Sigmoid colon (tissue), 7 donors: ENCODE results near the gene RGS14. TPM values are rescaled to one million over a fixed set of nuclear protein-coding genes. Genes with fewer than 3 reads are reported as not detected.
"Not testable (repeated sequence)": the region's sequence is repeated elsewhere in the genome, so short reads cannot be mapped to it uniquely, and the experiment has no call there.

ENCODE experiments used
- DNase-seq: peaks from one replicate; pipeline ENCODE4 v3.0.0-alpha.2; 2019
- H3K27ac ChIP-seq, 4 donors: fragments of 200-600 bp; sonication (generic); one replicate each; pipeline ENCODE4 v1.5.1; 2016 to 2019; ENCODE audit warnings: mild to moderate bottlenecking in 1 of 4
- H3K27me3 ChIP-seq, 3 donors: fragments of 200-600 bp; sonication (generic); one replicate each; pipeline ENCODE4 v1.5.1; 2019; ENCODE audit warnings: mild to moderate bottlenecking in 1 of 3
- H3K36me3 ChIP-seq, 4 donors: fragments of 200-600 bp; sonication (generic); one replicate each; pipeline ENCODE4 v1.5.1; 2016 to 2019
- H3K4me1 ChIP-seq, 4 donors: fragments of 200-600 bp; sonication (generic); one replicate each; pipeline ENCODE4 v1.5.1; 2017 to 2019
- H3K4me3 ChIP-seq, 4 donors: fragments of 200-600 bp; sonication (generic); one replicate each; pipeline ENCODE4 v1.5.1; 2017 to 2019; ENCODE audit warnings: mild to moderate bottlenecking in 2 of 4, moderate library complexity in 1 of 4
- H3K9me3 ChIP-seq, 4 donors: fragments of 200-600 bp in 3 of 4; sonication (generic) in 3 of 4; one replicate each; pipeline versions ENCODE4 v1.5.1 to v1.6.1; 2013 to 2019
- CTCF ChIP-seq, 4 experiments: fragments of 450-650 bp in 3 of 4; fragments of 200-600 bp in 1 of 4; IDR thresholded peaks; one replicate each; pipeline ENCODE4 v1.5.1; 2016 to 2019; ENCODE audit warnings: antibody characterized with exemption in 4 of 4, mild to moderate bottlenecking in 3 of 4, moderate library complexity in 2 of 4
- EP300 ChIP-seq, 4 donors: sonication (generic); formaldehyde crosslinking; IDR thresholded peaks; one replicate each; pipeline ENCODE4 v1.6.1; 2017; ENCODE audit warnings: antibody characterized with exemption in 4 of 4
- POLR2A ChIP-seq, 2 donors: fragments of 450-650 bp; IDR thresholded peaks; one replicate each; pipeline ENCODE4 v1.6.1; 2016; ENCODE audit warnings: antibody characterized with exemption in 2 of 2, mild to moderate bottlenecking in 2 of 2, moderate library complexity in 2 of 2
- POLR2AphosphoS5 ChIP-seq, 4 donors: sonication (generic); formaldehyde crosslinking; IDR thresholded peaks; one replicate each; pipeline ENCODE4 v1.6.1; 2017; ENCODE audit warnings: antibody characterized with exemption in 4 of 4
- WGBS, 2 donors: extraction: QIAGEN DNeasy Blood & Tissue Kit; methylation state at CpG; one replicate each; pipeline ENCODE4 v1.1.7; 2013; 5-methylcytosine and 5-hydroxymethylcytosine counted together
- intact Hi-C: fragments of 100-400 bp; cut with DNase I; formaldehyde crosslinking; loops from one replicate; pipeline ENCODE4 v1.15.1; 2023
- polyA plus RNA-seq, 3 donors: library from polyadenylated mRNA; stranded (reverse); fragments of 200-250 nt; gene quantifications; one replicate each; pipeline ENCODE4 v1.2.3, GENCODE V29; 2013
- total RNA-seq, 4 donors: library from RNA; depleted of rRNA; stranded (reverse); fragments of >200 nt; gene quantifications; one replicate each; pipeline ENCODE4 v1.1.0, GENCODE V29; 2016
- donor health status: healthy with polysubstance abuse.
- donor health status: Bipolar disorder and iron deficiency.
- donor health status: healthy.

The RGS14 gene
- total and polyA plus RNA-seq, 7 donors: 9.6 to 26.6 (median 16.2) TPM

DNA sequence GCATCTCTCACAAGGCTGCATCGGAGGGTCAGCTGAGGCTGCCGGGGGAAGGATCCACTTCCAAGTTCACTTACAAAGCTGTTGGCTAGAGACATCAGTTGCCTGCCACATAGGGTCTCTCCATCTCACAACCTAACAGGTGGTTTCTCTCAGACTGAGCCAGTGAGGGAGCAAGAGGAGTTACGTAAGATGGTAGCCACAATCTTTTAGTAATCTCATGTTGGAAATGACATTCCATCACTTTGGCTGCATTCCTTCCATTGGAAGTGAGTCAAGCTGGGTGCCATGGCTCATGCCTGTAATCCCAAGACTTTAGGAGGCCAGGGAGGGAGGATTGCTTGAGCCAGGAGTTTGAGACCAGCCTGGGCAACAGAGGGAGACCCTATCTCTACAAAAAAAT is 61.3 kb downstream of the RGS14 start:
- Histone ChIP-seq H3K4me3 (no peak overlapping the region), H3K27ac (no peak overlapping the region), H3K4me1 (peaks cover 0 to 6% (median 0%) of the 10 kb centered on the region in 4 donors), H3K9me3 (no peaks in the 10 kb centered on the region), H3K27me3 (no peaks in the 10 kb centered on the region), H3K36me3 (no peaks in the 10 kb centered on the region)
- no peak for DNase-seq
- intact Hi-C loops: no loop called here
- TF ChIP-seq EP300 (IDR thresholded peaks at IDR 0.05) (no peak), CTCF (IDR thresholded peaks at IDR 0.05) (no peak), POLR2AphosphoS5 (IDR thresholded peaks at IDR 0.05) (no peak), POLR2A (IDR thresholded peaks at IDR 0.05) (no peak)
- 86 to 93% methylated on average over 3 of the region's 3 CpGs for WGBS, 2 donors

GRCh38 chr5:177420472-177420871 is 62.7 kb downstream of the RGS14 start:
- H3K9me3 ChIP-seq, H3K4me3 ChIP-seq, intact Hi-C loops, H3K36me3 ChIP-seq, DNase-seq, H3K27me3 ChIP-seq, H3K27ac ChIP-seq, H3K4me1 ChIP-seq: not testable (repeated sequence)
- WGBS, 2 donors: 29 to 73% methylated on average over 7 of the region's 7 CpGs

DNA sequence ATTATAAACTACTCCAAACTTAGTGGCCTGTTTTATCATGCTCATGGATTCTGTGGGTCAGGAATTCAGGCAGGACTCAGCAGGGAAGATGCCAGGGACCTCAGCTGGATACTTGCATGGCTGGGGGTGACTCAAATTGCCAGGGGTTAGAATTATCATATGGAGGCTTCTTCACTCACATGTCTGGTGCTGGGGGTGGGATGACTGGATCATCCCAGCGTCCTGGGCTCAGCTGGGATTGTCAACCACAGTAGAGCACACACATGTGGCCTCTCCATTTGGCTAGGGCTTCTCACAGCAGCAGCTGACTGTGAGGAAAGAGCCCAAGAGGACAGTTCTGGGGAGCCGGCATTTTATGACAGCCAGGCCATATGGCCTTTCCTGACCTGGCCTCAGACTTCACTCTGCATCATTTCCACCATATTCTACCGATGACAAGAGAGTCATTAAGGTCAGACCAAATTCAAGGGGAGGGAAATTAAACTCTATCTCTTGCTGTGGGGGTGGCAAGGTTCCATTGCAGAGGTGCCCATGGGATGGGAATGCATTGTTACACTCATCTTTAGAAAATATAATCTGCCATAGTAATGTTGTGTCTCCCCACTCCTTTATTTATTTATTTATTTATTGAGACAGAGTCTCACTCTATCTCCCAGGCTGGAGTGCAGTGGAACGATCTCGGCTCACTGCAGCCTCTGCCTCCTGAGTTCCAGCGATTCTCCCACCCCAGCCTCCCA is 63.5 kb downstream of the RGS14 start:
- intact Hi-C loops: no loop called here
- H3K4me3 ChIP-seq: no peak overlapping the region
- no peak for DNase-seq
- TF ChIP-seq POLR2A (IDR thresholded peaks at IDR 0.05) (no peak), POLR2AphosphoS5 (IDR thresholded peaks at IDR 0.05) (no peak), CTCF (IDR thresholded peaks at IDR 0.05) (no peak), EP300 (IDR thresholded peaks at IDR 0.05) (no peak)
- peaks cover 0 to 14% (median 8%) of the 10 kb centered on the region in 4 donors for H3K4me1 ChIP-seq
- H3K27ac ChIP-seq: no peak overlapping the region
- no peaks in the 10 kb centered on the region for H3K36me3 ChIP-seq
- no peaks in the 10 kb centered on the region for H3K27me3 ChIP-seq
- 84 to 91% methylated on average over 6 of the region's 6 CpGs for WGBS, 2 donors
- H3K9me3 ChIP-seq: no peaks in the 10 kb centered on the region

Other genes with a start within 250 kb of the RGS14 start
- 10 to 100 TPM; 34.6 to 41.5 (median 36.5) TPM for gene NSD1, start 224.2 kb upstream of the RGS14 start, total RNA-seq
- 10 to 100 TPM in 1 of 3 donors, 1 to 10 TPM in 2; 3.0 to 21.1 (median 5.8) TPM for gene NSD1, start 224.2 kb upstream of the RGS14 start, polyA plus RNA-seq
- gene RAB24, start 54.2 kb upstream of the RGS14 start, total RNA-seq: 10 to 100 TPM; 22.3 to 33.6 (median 29.4) TPM
- 10 to 100 TPM; 35.4 to 64.6 (median 50.4) TPM for gene RAB24, start 54.2 kb upstream of the RGS14 start, polyA plus RNA-seq
- gene PRELID1, start 54.1 kb upstream of the RGS14 start, total RNA-seq: 10 to 100 TPM; 59.3 to 64.9 (median 62.4) TPM
- 100 to 1,000 TPM; 231 to 330 (median 257) TPM for gene PRELID1, start 54.1 kb upstream of the RGS14 start, polyA plus RNA-seq
- gene MXD3, start 46.0 kb upstream of the RGS14 start, total RNA-seq: 10 to 100 TPM in 2 of 4 donors, 1 to 10 TPM in 2; 7.2 to 23.8 (median 12.9) TPM
- 10 to 100 TPM in 1 of 3 donors, 1 to 10 TPM in 2; 2.1 to 20.7 (median 5.4) TPM for gene MXD3, start 46.0 kb upstream of the RGS14 start, polyA plus RNA-seq
- gene LMAN2, start 6.3 kb upstream of the RGS14 start, total RNA-seq: 100 to 1,000 TPM in 2 of 4 donors, 10 to 100 TPM in 2; 87.5 to 169 (median 98.2) TPM
- 100 to 1,000 TPM in 2 of 3 donors, 10 to 100 TPM in 1; 62.5 to 244 (median 115) TPM for gene LMAN2, start 6.3 kb upstream of the RGS14 start, polyA plus RNA-seq
- gene SLC34A1, start 26.5 kb downstream of the RGS14 start, total RNA-seq: not detected
- under 1 TPM in 1 of 3 donors, not detected in 2; 0.04 TPM for gene SLC34A1, start 26.5 kb downstream of the RGS14 start, polyA plus RNA-seq
- gene PFN3, start 42.7 kb downstream of the RGS14 start, total RNA-seq: not detected
- not detected for gene PFN3, start 42.7 kb downstream of the RGS14 start, polyA plus RNA-seq
- under 1 TPM in 3 of 4 donors, not detected in 1; 0.36 to 0.83 (median 0.81) TPM for gene F12, start 51.6 kb downstream of the RGS14 start, total RNA-seq
- gene F12, start 51.6 kb downstream of the RGS14 start, polyA plus RNA-seq: 10 to 100 TPM in 1 of 3 donors, 1 to 10 TPM in 2; 3.6 to 14.0 (median 8.1) TPM
- gene GRK6, start 68.8 kb downstream of the RGS14 start, total RNA-seq: 10 to 100 TPM; 16.5 to 29.2 (median 21.3) TPM
- 10 to 100 TPM; 18.7 to 47.9 (median 22.8) TPM for gene GRK6, start 68.8 kb downstream of the RGS14 start, polyA plus RNA-seq
- 1 to 10 TPM in 3 of 4 donors, under 1 TPM in 1; 0.82 to 2.5 (median 1.7) TPM for gene PRR7, start 88.9 kb downstream of the RGS14 start, total RNA-seq
- gene PRR7, start 88.9 kb downstream of the RGS14 start, polyA plus RNA-seq: 1 to 10 TPM in 1 of 3 donors, not detected in 2; 3.7 TPM
- 10 to 100 TPM; 54.8 to 100.0 (median 82.3) TPM for gene DBN1, start 115.7 kb downstream of the RGS14 start, total RNA-seq
- gene DBN1, start 115.7 kb downstream of the RGS14 start, polyA plus RNA-seq: 10 to 100 TPM in 2 of 3 donors, 1 to 10 TPM in 1; 6.0 to 22.2 (median 16.9) TPM
- 100 to 1,000 TPM; 274 to 923 (median 482) TPM for gene PDLIM7, start 139.7 kb downstream of the RGS14 start, total RNA-seq
- gene PDLIM7, start 139.7 kb downstream of the RGS14 start, polyA plus RNA-seq: 10 to 100 TPM in 2 of 3 donors, 1 to 10 TPM in 1; 7.2 to 58.5 (median 14.4) TPM
- gene DOK3, start 151.9 kb downstream of the RGS14 start, total RNA-seq: 1 to 10 TPM; 4.6 to 8.0 (median 6.5) TPM
- gene DOK3, start 151.9 kb downstream of the RGS14 start, polyA plus RNA-seq: 10 to 100 TPM in 1 of 3 donors, 1 to 10 TPM in 2; 3.0 to 20.2 (median 7.2) TPM
- gene DDX41, start 159.0 kb downstream of the RGS14 start, total RNA-seq: 10 to 100 TPM; 47.8 to 55.1 (median 51.6) TPM
- 10 to 100 TPM; 69.7 to 78.4 (median 72.6) TPM for gene DDX41, start 159.0 kb downstream of the RGS14 start, polyA plus RNA-seq
- 10 to 100 TPM; 39.6 to 82.8 (median 43.9) TPM for gene FAM193B, start 196.6 kb downstream of the RGS14 start, total RNA-seq
- gene FAM193B, start 196.6 kb downstream of the RGS14 start, polyA plus RNA-seq: 10 to 100 TPM in 2 of 3 donors, 1 to 10 TPM in 1; 9.0 to 87.4 (median 10.2) TPM
- 10 to 100 TPM; 48.9 to 64.5 (median 55.6) TPM for gene TMED9, start 234.3 kb downstream of the RGS14 start, total RNA-seq
- 100 to 1,000 TPM in 1 of 3 donors, 10 to 100 TPM in 2; 37.2 to 221 (median 73.8) TPM for gene TMED9, start 234.3 kb downstream of the RGS14 start, polyA plus RNA-seq
- gene B4GALT7, start 242.2 kb downstream of the RGS14 start, total RNA-seq: 10 to 100 TPM; 13.3 to 18.5 (median 15.6) TPM
- gene B4GALT7, start 242.2 kb downstream of the RGS14 start, polyA plus RNA-seq: 10 to 100 TPM in 2 of 3 donors, 1 to 10 TPM in 1; 4.9 to 25.8 (median 13.8) TPM